NCI-H446 (cell line): ENCODE results near the gene WDPCP.
"Not testable (repeated sequence)": the region's sequence is repeated elsewhere in the genome, so short reads cannot be mapped to it uniquely, and the experiment has no call there.

Source experiments
- DNase-seq, 2 experiments: peaks; one replicate each; lab custom pipeline; 2025; lab: John Stamatoyannopoulos, UW

The WDPCP gene

DNA sequence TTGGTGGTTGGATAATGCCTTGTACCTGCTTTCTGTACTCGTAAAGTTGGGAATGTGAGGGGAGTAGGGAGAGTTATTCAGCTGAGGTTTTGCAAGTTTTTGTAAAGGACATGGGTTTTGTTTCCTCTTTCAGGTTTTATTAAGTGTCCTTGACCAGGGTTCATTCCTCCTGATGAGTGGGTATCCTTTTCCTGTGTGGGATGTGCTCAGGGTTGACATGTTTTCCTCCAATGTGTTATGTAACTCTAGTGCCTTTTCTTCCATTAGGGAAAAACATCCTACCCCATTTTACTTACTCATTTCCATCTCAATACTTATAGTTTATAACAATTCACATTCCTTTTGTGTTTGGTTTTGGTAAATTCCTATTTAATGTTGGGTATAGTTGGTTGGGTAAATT, 489.2 kb downstream of the WDPCP start:
- DNase-seq, result no peak

DNA sequence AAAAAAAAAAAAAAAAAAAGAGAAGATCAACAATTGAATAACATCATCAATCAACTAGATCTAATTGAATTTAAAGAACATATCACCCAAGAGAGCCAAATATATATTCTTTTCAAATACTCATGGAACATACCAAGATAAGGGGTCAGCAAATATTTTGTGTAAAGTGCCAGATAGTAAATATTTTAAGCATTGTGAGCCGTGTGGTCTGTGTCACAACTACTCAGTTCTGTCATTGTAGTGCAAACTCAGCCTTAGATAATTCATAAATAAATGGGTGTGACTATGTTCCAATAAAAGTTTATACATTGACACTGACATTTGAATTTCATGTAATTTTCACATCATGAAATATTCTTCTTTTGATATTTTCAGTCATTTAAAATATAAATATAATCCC, 491.8 kb downstream of the WDPCP start:
- no peak for DNase-seq

GRCh38 chr2:63093502-63093901, 494.8 kb downstream of the WDPCP start:
- no peak for DNase-seq

- no peak for DNase-seq
These were observed 495.4 kb downstream of the WDPCP start for GRCh38 chr2:63092857-63093256.

DNA sequence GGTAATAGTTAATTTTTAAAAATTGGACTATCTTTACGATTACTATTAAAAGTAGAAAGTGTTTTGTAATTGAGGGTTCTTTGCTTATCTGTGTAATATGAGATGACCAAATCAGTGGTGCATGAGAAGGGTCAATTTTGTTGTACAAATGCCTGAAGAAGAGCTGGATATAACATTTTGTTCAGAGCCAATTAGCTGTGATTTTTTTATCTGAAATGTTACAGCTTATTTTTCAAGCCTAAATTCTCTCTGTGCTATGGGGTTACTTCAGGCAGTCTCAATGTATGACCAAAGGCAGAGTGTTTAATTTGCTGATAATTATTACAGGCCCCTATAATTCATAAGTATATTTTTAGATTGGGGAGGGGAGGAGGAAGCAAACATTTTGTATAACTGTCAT, 495.9 kb downstream of the WDPCP start:
- no peak for DNase-seq

GRCh38 chr2:63086687-63087086, 501.6 kb downstream of the WDPCP start:
- no peak for DNase-seq

- DNase-seq, result no peak
These were observed 506.9 kb downstream of the WDPCP start for GRCh38 chr2:63081404-63081803.

DNA sequence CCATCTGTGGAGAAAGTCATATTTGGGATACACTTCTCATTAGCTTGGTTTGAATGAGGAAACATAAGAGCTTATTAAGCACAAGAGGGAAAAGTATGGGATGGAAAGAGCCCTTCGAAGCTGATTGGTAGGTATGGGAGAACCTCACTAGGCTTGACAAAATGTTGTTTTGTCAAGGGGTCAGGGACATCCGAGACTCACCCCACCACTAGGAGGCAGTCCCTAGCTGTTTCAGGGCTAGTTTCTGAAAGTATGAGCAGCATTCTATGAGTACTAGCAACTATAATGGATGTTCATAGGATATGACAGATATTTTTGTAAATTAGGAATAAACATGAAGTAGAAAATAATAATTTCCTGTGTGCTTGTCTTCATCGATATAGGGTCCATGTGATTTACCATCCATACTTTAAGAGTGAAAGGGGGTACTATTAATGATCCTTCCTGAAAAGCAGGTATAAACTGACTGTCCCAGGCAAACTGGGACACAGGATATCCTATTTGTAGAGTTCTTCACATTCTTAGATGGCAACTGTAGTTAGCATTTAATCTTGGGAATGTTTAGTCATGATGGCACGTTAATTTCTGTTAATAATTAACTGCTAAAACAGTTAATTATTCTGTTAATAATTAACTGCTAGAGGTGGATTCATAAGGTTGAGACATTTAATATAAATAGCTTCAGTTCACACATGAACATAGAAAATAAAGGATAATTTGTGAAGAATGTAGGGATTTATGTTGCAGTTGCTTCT, 509.2 kb downstream of the WDPCP start:
- DNase-seq, result peak in 1 of 2 experiments; percentile 33

DNA sequence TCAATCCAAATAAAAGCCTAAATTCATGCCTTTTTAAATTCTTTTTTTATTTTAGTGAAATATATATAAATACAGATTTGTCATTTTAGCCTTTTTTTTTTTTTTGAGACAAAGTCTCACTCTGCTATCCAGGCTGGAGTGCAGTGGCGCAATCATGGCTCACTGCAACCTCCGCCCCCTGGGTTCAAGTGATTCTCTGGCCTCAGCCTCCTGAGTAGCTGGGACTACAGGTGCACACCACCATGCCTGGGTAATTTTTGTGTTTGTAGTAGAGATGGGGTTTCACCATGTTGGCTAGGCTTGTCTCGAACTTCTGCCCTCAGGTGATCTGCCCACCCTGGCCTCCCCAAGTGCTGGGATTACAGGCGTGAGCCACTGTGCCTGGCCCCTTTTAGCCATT, 513.9 kb downstream of the WDPCP start:
- DNase-seq, result not testable (repeated sequence)

DNA sequence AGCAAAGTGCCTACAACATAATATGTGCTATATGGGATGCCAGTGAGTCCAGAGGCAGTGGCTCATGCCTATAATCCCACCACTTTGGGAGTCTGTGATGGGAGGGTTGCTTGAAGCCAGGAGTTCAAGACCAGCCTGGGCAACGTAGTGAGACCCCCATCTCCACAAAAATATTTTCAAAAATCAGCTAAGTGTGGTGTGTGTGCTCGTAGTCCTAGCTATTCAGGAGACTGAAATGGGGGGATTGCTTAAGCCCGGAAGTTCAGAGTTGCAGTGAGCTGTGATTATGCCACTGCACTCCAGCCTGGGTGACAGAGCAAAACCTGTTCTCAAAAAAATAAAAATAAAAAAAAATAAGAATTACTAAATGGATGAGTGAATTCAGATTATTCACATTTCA, 514.3 kb downstream of the WDPCP start:
- DNase-seq, result no peak

GRCh38 chr2:63071664-63072063, 516.6 kb downstream of the WDPCP start:
- DNase-seq, result no peak
